ENCODE data around the gene AMHR2.

DNA sequence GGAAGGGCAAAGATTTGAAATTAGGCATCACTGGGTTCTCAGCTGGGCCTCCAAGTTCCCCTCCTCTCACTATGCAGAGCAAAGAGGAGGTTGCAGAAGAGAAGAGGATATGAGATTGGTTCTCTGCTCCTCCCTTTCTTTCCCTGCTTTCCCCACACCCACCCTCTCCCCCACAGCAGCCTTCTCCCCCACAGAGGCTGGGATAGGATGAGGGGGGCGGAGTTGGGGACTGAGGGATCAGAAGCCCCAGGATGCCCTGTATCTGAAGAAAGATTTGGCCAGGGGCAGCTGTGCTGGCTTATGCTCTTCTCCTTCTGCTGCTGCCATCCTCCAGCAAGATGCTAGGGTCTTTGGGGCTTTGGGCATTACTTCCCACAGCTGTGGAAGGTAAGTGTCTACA is at the start of gene AMHR2:
- TF ChIP-seq, protein P1, sequence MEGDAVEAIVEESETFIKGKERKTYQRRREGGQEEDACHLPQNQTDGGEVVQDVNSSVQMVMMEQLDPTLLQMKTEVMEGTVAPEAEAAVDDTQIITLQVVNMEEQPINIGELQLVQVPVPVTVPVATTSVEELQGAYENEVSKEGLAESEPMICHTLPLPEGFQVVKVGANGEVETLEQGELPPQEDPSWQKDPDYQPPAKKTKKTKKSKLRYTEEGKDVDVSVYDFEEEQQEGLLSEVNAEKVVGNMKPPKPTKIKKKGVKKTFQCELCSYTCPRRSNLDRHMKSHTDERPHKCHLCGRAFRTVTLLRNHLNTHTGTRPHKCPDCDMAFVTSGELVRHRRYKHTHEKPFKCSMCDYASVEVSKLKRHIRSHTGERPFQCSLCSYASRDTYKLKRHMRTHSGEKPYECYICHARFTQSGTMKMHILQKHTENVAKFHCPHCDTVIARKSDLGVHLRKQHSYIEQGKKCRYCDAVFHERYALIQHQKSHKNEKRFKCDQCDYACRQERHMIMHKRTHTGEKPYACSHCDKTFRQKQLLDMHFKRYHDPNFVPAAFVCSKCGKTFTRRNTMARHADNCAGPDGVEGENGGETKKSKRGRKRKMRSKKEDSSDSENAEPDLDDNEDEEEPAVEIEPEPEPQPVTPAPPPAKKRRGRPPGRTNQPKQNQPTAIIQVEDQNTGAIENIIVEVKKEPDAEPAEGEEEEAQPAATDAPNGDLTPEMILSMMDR (conservative IDR thresholded peaks at IDR 0.05), result no peak
- no peak for TF ChIP-seq EZH2 (IDR thresholded peaks at IDR 0.05; ENCODE audit: low read depth)

Data from PC-9 (cell line).